B cell (primary cell): ENCODE results near the gene SYNE1. TPM values are rescaled to one million over a fixed set of nuclear protein-coding genes. Genes with fewer than 3 reads are reported as not detected.

Experiments
- ATAC-seq: fragments of 200-7000 bp; cut with Tn5 transposase; one replicate; pipeline ENCODE4 v1.10.0; 2021; ENCODE audit warnings: low read depth, mild to moderate bottlenecking, moderate number of reproducible peaks, moderate library complexity
- CTCF ChIA-PET: fragments of 350-600 bp; sonication (Branson Sonifier 250); formaldehyde crosslinking; loops from one replicate; lab custom pipeline; 2021; ENCODE audit warnings: antibody characterized with exemption, inconsistent platforms; lab: Charles Lee
- POLR2A ChIA-PET: fragments of 350-600 bp; sonication (Branson Sonifier 250); formaldehyde crosslinking; loops from one replicate; lab custom pipeline; 2021; ENCODE audit warnings: antibody characterized with exemption; lab: Charles Lee
- DNase-seq: peaks from one replicate; pipeline ENCODE4 v3.0.0; 2013
- H2AFZ ChIP-seq: 2 replicates; pipeline ENCODE4 v1.6.1; 2012; ENCODE audit warnings: mild to moderate bottlenecking, low read depth, low read length; ENCODE audit not compliant: insufficient read depth, poor library complexity, severe bottlenecking
- H3K27ac ChIP-seq, 2 donors: 1 replicate in 1 of 2; 2 replicates in 1 of 2; pipeline ENCODE4 v1.5.1; 2012 to 2013; ENCODE audit warnings: low read length in 2 of 2, mild to moderate bottlenecking in 2 of 2, moderate library complexity in 1 of 2
- H3K27me3 ChIP-seq, 4 experiments: fragments of 200-600 bp in 1 of 4; sonication (generic) in 1 of 4; replicated peaks in 1 of 4; 1 replicate in 2 of 4; 2 replicates in 2 of 4; pipeline versions ENCODE4 v1.6.1 to v1.7.0; 2013 to 2016; ENCODE audit warnings: low read length in 3 of 4, mild to moderate bottlenecking in 2 of 4, mixed read lengths in 1 of 4, moderate library complexity in 1 of 4; ENCODE audit not compliant: insufficient read depth in 4 of 4, control insufficient read depth in 3 of 4; ENCODE audit errors: control extremely low read depth in 1 of 4
- H3K36me3 ChIP-seq, 2 experiments: replicated peaks in 1 of 2; 1 replicate in 1 of 2; 2 replicates in 1 of 2; pipeline versions ENCODE4 v1.6.1 to v1.7.1; 2013; ENCODE audit warnings: low read length in 1 of 2; ENCODE audit not compliant: insufficient read depth in 2 of 2, control insufficient read depth in 1 of 2; ENCODE audit errors: control extremely low read depth in 1 of 2, extremely low read depth in 1 of 2
- H3K4me1 ChIP-seq, 2 donors: fragments of 200-600 bp in 1 of 2; sonication (generic) in 1 of 2; 1 replicate in 1 of 2; 2 replicates in 1 of 2; pipeline versions ENCODE4 v1.5.1 to v1.6.1; 2013 to 2017; ENCODE audit warnings: low read length in 2 of 2; ENCODE audit not compliant: control insufficient read depth in 2 of 2, insufficient read depth in 2 of 2
- H3K4me2 ChIP-seq: replicated peaks from 2 replicates; pipeline ENCODE3; 2012; ENCODE audit warnings: mild to moderate bottlenecking, low read depth, low read length; ENCODE audit not compliant: poor library complexity, severe bottlenecking
- H3K4me3 ChIP-seq, 5 experiments: fragments of 200-600 bp in 1 of 5; sonication (generic) in 1 of 5; 1 replicate in 3 of 5; 2 replicates in 2 of 5; pipeline versions ENCODE4 v1.5.1 to v1.7.0; 2011 to 2016; ENCODE audit warnings: low read length in 4 of 5, mild to moderate bottlenecking in 4 of 5, low read depth in 2 of 5, control low read depth in 1 of 5, moderate library complexity in 1 of 5; ENCODE audit not compliant: insufficient read depth in 1 of 5; ENCODE audit errors: control extremely low read depth in 1 of 5, extremely low read depth in 1 of 5
- H3K79me2 ChIP-seq: fragments of 200-600 bp; sonication (generic); one replicate; pipeline ENCODE4 v1.6.0; 2016; ENCODE audit warnings: low read length; ENCODE audit not compliant: control insufficient read depth, insufficient read depth
- H3K9ac ChIP-seq: fragments of 200-600 bp; sonication (generic); 2 replicates; pipeline ENCODE4 v1.6.1; 2017; ENCODE audit warnings: mild to moderate bottlenecking, low read length, moderate library complexity
- H3K9me3 ChIP-seq, 3 donors: one replicate each; pipeline versions ENCODE4 v1.6.1 to v1.7.1; 2013; ENCODE audit warnings: low read length in 2 of 3; ENCODE audit not compliant: control insufficient read depth in 2 of 3, insufficient read depth in 1 of 3; ENCODE audit errors: control extremely low read depth in 1 of 3
- H4K20me1 ChIP-seq: 2 replicates; pipeline ENCODE4 v1.6.0; 2012; ENCODE audit warnings: mild to moderate bottlenecking, low read length; ENCODE audit not compliant: insufficient read depth, control insufficient read depth, poor library complexity, severe bottlenecking
- H3K27ac Mint-ChIP-seq: one replicate; pipeline ENCODE4 v1.8.0; 2021; ENCODE audit warnings: mixed read lengths
- H3K27me3 Mint-ChIP-seq: one replicate; pipeline ENCODE4 v1.8.0; 2021; ENCODE audit warnings: mixed read lengths
- H3K4me1 Mint-ChIP-seq: one replicate; pipeline ENCODE4 v1.8.0; 2021; ENCODE audit warnings: mixed read lengths
- H3K4me3 Mint-ChIP-seq: one replicate; pipeline ENCODE4 v1.8.0; 2021; ENCODE audit warnings: mixed read lengths
- H3K9me3 Mint-ChIP-seq: one replicate; pipeline ENCODE4 v1.8.0; 2022; ENCODE audit warnings: mixed read lengths; ENCODE audit not compliant: insufficient read depth
- CTCF ChIP-seq: fragments of 200-600 bp; IDR thresholded peaks from one replicate; pipeline ENCODE4 v1.8.0; 2022; ENCODE audit warnings: antibody characterized with exemption, mild to moderate bottlenecking
- EZH2 ChIP-seq: IDR thresholded peaks from 2 replicates; pipeline ENCODE4 v1.6.1; 2012; ENCODE audit warnings: borderline replicate concordance, low read depth, mild to moderate bottlenecking, moderate library complexity, low read length; ENCODE audit not compliant: insufficient read depth, poor library complexity, severe bottlenecking
- whole genome bisulfite sequencing: methylation state at CpG from one replicate; pipeline ENCODE4 v1.1.5; 2013; ENCODE audit warnings: missing lambda C conversion rate; ENCODE audit not compliant: insufficient coverage; 5-methylcytosine and 5-hydroxymethylcytosine counted together
- intact Hi-C: fragments of 100-400 bp; cut with micrococcal nuclease; formaldehyde crosslinking; loops from one replicate; pipeline ENCODE4 v1.10.0; 2022
- polyA plus RNA-seq: library from polyadenylated mRNA; depleted of rRNA; stranded (reverse); fragments of >200 nt; gene quantifications from 2 replicates; pipeline ENCODE4 v1.2.3, GENCODE V29; 2012
- total RNA-seq, 2 donors: library from RNA; stranded (reverse); fragments of 120-200 nt in 1 of 2; gene quantifications; 1 replicate in 1 of 2; 2 replicates in 1 of 2; pipeline versions ENCODE4 v1.2.3 to v1.2.4, GENCODE V29; 2013 to 2022

SYNE1 gene
- total and polyA plus RNA-seq, 2 donors (not counting 1 experiment from before 2014, with no cell fraction given): 49.2 to 108 TPM

- H3K4me3 Mint-ChIP-seq: no peak overlapping the region
- H3K4me2 ChIP-seq: no peak overlapping the region
- no peaks in the 10 kb centered on the region for H3K9me3 Mint-ChIP-seq
- H4K20me1 ChIP-seq: no peaks in the 10 kb centered on the region
- TF ChIP-seq CTCF: no peak
- no peak for TF ChIP-seq EZH2
- ChIA-PET CTCF (no interaction called here), POLR2A (no interaction called here)
- H3K27ac Mint-ChIP-seq: no peak overlapping the region
- peaks cover 3 to 60% of the 10 kb centered on the region in 2 experiments for H3K36me3 ChIP-seq
- no peak overlapping the region for H3K4me3 ChIP-seq
- no peak for DNase-seq
- no peaks in the 10 kb centered on the region for H3K9me3 ChIP-seq
- H3K27ac ChIP-seq: no peak overlapping the region
- no peak overlapping the region for H3K9ac ChIP-seq
- ATAC-seq: no peak
- intact Hi-C loops: no loop called here
- H3K79me2 ChIP-seq: no peaks in the 10 kb centered on the region
- H3K27me3 ChIP-seq: no peaks in the 10 kb centered on the region
- no peak overlapping the region for H2AFZ ChIP-seq
- H3K4me1 ChIP-seq: no peaks in the 10 kb centered on the region
- WGBS: 100% methylated on average over 3 of the region's 12 CpGs
- H3K4me1 Mint-ChIP-seq: no peaks in the 10 kb centered on the region
- no peaks in the 10 kb centered on the region for H3K27me3 Mint-ChIP-seq
Measured at GRCh38 chr6:152207915-152208714, 429.0 kb downstream of the SYNE1 start.

- no peak overlapping the region for H2AFZ ChIP-seq
- H3K27ac ChIP-seq: no peak overlapping the region
- no peak for ATAC-seq
- no peaks in the 10 kb centered on the region for H3K4me1 ChIP-seq
- no peak overlapping the region for H3K4me2 ChIP-seq
- H3K27ac Mint-ChIP-seq: no peak overlapping the region
- DNase-seq: peak; percentile 20
- no peaks in the 10 kb centered on the region for H4K20me1 ChIP-seq
- 93% methylated on average over 12 of the region's 18 CpGs for WGBS
- no peaks in the 10 kb centered on the region for H3K9me3 ChIP-seq
- ChIA-PET POLR2A (no interaction called here), CTCF (interaction anchor here (0.9 to 1.2 kb wide), 3 partner anchors 9 to 21 kb away, joined by 3 to 4 read pairs (median 4); no protein-coding TSS in a partner anchor)
- intact Hi-C loops: no loop called here
- no peaks in the 10 kb centered on the region for H3K27me3 Mint-ChIP-seq
- H3K4me3 ChIP-seq: no peak overlapping the region
- H3K9me3 Mint-ChIP-seq: no peaks in the 10 kb centered on the region
- TF ChIP-seq CTCF (peak; percentile 36), EZH2 (no peak)
- H3K9ac ChIP-seq: no peak overlapping the region
- no peaks in the 10 kb centered on the region for H3K4me1 Mint-ChIP-seq
- H3K27me3 ChIP-seq: no peaks in the 10 kb centered on the region
- no peak overlapping the region for H3K4me3 Mint-ChIP-seq
- no peaks in the 10 kb centered on the region for H3K79me2 ChIP-seq
- peaks cover 6 to 57% of the 10 kb centered on the region in 2 experiments for H3K36me3 ChIP-seq
Measured at GRCh38 chr6:152206072-152206818, 430.9 kb downstream of the SYNE1 start.
